HG03159 (cell line): Measurements from ENCODE around the gene KCNQ4.

Source experiments
- ATAC-seq: cut with Tn5 transposase; IDR thresholded peaks from one replicate; pipeline ENCODE4 v1.9.1; 2021; ENCODE audit warnings: mild to moderate bottlenecking, moderate library complexity; ENCODE audit not compliant: unreplicated experiment

KCNQ4 gene

DNA sequence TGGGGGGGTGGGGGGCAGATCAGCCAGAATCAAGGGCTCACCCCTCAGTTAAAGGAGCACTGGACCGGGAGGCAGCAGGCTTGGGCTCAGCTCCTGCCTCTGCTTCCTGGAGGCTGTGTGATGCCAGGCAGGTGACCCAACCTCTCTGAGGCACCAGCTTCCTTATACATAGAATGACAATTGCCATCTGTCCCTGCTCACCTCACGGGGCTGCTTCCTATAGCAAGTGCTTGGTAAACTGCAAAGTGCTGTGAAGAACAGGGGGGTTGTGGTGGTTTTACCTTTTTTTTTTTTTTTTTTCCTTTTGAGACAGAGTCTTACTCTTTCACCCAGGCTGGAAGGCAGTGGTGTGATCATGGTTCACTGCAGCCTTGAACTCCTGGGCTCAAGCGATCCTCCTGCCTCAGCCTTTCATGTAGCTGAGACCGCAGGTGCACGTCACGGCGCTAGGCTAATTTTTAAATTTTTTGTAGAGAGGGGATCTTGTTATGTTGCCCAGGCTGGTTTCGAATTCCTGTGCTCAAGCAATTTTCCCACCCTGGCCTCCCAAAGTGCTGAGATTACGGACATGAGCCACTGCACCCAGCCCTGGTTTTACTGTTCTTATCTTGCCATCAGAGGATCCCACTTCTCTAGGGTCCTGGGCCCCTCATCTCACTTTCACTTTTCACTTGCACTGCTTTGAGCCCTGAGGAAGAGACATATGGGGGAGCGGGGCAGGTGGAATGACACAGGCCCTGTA is 11.6 kb downstream of the KCNQ4 start:
- no peak for ATAC-seq

GRCh38 chr1:40795811-40796586 is 12.4 kb downstream of the KCNQ4 start:
- no peak for ATAC-seq

DNA sequence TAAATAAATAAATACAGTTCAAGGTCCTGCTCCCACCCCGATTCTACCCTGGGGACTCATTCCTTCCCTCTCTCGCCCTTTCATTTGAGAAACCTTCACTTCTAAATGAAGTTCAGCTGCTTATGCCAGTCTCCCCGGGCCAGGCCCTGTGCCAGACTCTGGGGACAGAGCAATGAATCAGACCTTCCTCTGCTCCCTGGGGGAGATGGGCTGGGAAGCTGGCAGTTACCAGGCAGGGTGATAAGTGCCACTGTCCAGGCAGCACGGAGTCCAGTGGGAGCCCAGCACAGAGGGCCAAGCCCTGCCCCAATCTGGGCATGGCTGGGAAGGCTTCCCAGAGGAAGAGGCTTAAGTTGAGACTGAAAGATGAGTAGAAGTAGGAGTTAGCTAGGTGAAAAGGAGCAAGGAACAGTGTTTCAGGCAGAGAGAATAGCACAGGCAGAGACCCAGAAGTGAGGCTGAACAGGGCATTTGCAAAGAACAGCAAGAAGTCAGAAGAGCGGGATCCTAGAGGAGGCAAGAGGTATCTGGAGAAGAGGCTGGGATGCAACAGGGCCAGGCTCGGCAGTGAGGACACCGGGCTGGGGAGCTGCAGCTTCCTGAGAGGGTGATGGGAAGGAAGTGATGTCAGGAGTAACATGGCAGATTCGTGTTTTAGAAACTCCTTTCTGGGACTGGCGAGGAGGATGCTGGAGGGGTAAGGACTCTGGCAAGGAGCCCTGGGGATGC is 13.5 kb downstream of the KCNQ4 start:
- no peak for ATAC-seq

DNA sequence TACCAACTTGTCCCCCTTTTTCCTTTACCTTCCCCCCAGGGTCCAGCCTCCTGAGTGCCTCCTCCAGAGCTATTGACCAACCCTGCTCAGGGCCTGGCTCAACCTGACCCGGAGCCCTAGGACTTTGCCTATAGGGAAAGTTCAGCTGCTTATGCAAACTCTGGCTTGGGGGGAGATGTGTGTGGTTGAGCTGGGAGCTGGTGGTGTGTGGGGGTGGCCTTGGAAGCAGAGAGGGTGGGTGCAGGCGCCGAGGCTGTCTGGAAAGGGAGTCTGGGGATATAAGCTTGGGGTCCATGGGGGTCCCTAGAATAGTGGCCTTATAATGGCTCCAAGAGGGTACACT is 14.1 kb downstream of the KCNQ4 start:
- ATAC-seq: no peak

- no peak for ATAC-seq
Observed at GRCh38 chr1:40798366-40799281, 15.0 kb downstream of the KCNQ4 start.

GRCh38 chr1:40799351-40799867 is 15.8 kb downstream of the KCNQ4 start:
- no peak for ATAC-seq

- ATAC-seq: no peak
Observed at GRCh38 chr1:40801742-40802077, 18.1 kb downstream of the KCNQ4 start.

DNA sequence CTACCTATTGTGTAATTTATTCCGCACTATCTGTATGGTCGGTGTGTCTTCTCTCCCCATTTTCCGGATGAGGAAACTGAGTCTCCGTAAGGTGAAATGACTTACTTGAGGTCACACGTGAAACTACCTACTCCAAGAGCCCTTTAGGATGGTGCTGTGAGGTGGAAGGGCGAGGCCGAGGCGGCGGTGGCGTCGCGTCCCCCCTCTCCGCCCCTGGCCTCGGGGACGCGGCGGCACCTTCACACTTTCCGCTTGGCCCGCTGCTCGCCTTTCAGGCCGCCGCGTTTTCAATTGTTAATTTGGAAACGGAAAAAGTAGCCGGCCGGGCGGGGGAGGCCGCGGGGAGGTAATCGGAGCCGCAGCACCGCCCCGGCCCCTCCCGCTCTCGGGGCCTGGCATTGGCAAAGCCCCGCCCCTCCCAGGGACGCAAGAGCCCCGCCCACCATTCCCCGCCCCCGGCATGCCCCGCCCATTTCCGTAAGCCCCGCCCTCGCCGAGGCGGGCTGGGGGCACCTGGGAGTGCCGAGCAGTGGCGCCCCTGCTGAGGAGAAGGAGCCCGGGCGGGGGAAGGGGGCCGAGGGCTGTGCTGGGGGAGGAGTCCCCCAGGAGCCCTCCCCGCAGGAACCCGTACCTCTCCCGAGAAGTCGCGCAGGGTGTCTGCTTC is 18.6 kb downstream of the KCNQ4 start:
- ATAC-seq: no peak

GRCh38 chr1:40802742-40803113 is 19.1 kb downstream of the KCNQ4 start:
- ATAC-seq: no peak

DNA sequence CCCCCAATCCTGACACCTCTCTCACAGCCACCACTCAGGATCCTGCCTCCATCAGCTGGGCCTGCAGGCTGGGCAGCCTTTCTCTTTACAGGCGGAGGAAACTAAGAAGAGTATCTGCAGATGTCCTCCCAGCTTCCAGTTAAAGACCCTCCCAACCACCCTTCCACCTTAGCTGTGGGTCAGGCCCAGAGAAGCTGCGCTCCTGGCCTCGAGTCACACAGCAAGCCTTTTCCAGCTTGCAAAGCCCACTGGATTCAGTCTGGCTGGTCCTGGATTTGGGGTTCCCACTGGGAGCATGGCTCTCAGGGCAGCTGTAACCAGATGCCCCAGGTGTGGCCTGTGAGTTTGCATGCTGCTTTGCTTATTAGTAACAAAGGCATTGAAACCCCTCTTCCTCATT is 19.9 kb downstream of the KCNQ4 start:
- ATAC-seq: no peak

DNA sequence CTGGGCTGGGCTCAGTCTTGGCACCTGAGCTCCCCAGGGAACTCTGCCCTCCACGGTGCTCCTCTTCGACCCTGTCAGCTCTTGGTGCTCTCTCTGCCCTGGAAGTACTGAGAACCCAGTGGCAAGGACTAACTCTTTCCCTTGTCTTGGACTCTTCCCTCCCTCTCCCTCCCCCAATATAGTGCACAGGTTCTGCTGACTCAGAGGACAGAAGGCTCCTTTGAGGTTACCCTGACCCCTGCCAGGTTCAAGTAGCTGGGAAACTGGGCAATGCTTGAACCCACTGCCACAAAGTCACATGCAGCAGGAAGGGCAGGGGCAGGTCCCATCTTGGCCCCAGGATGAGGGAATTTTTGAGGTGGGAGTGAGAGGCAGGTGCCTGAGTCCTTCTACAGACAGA is 20.3 kb downstream of the KCNQ4 start:
- ATAC-seq: no peak

DNA sequence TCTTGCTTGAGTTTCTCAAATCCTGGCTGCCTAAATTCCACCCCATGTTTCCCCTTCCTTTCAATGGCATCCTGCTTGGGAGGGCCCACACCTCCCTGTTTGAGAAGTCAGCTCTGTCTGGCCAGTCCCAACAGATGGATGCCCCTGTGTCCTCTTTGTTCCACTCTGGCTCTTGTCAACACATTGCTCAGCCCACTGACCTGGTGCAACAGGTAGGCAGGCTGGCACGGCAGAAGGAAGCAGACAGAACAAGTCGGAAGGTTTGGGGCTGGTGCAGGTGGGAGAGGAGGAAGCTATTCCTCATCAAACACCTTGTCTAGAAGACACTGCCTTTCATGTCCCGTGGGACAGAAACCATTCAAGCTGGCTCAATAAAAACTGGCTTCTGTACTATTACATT is 22.7 kb downstream of the KCNQ4 start:
- ATAC-seq: no peak

DNA sequence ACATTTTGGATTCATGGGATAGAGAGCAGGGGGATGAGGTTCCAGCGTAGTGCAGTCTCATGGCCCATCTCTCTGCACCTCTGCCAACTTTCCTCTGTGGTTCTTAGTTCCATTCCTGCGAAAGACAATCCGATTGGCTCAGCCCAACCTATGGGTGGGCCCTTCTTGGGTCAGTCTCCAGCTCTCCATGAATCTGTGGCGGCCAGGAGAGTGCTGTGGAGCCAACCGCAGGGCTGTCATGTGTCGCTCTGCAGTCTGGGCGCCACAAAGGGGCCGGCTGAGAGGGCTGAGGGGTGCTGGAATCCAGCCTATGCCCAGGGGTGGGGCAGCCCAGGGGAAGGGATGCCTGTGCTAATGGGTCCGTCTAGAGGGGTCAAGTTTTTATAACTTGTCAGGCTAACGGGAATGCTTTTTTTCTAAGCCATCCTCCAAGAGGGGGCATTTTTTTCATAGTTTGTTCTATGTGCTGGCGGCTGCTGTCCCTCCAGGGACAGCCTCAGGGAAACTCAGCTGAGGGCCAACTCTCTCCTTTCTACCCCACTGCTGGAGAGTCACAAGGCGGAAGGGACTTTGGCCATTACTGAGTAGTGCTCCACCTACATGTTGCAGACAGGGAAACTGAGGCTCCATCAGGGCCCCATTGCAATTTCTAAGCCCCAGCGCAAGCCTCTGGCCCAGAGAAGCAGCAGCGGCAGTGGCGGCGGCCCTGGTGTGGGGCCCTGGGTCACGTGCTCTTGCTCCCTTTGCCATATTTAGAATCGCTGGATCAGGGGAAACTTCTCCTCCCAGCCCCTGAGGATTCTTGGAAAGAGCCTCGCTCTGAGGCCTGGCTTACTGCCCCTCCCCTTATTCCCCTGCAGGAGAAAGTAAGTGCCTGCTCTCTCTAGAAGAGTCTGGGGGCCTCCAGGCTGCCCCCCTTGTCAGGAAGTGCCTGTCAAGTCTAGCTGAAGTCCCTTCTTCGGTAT is 23.4 kb downstream of the KCNQ4 start:
- ATAC-seq: no peak

DNA sequence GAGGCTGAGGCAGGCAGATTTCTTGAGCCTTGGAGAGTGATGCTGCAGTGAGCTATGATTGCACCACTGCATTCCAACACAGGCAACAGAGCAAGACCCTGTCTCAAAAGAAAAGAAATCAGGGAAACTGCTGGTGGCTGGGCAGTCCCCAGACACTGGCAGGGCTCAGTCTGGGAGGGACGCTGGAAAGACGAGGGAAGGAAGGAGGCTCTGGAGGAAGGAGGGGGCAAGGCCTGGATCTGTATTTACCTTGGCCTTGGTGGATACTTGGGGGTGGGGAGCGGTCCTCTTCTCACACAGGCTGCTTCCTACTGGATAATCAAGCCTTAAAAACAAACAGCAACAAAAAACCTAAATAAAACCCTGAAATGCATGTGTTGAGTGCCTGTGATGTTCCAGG is 24.4 kb downstream of the KCNQ4 start:
- ATAC-seq: no peak

DNA sequence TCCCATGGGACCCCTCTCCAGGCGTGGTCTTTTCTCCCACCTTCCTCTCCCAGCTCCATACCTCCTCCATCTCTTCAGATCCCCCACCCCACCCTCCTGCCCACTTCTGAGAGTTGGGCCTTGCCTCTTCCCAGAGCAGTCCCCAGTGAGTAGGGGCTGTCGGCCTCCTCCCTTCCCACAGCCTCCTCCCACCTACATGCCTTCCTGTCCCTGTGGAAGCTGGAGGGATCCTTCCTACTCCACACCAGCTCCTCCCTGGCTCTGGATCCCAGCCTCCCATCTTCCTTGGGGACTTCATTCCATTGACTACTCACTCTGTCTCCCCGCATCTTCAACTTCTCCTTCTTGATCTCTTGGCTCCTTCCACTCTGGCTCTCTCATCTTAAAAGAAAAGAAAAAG is 24.9 kb downstream of the KCNQ4 start:
- ATAC-seq: no peak

DNA sequence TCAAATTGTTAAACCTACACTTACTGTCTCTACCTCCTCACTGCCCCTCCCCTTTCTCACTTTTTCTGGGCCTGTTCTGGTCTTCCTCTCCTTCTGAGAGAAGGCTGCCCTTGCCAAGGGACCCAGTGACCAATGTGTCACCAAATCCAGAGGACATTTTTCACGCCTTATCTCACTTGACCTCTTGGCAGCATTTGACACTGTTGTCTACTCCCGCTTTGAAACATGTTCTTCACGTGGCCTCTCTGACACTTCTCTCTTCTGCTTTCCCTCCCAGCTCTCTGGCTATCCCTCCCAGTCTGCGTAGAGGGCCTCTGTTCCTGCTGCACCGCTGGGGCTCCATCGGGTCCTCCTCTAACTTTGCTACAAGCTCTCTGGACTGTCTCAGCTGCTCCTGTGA is 25.3 kb downstream of the KCNQ4 start:
- no peak for ATAC-seq

- no peak for ATAC-seq
Observed at GRCh38 chr1:40810927-40811326, 27.3 kb downstream of the KCNQ4 start.

GRCh38 chr1:40815420-40815819 is 31.8 kb downstream of the KCNQ4 start:
- ATAC-seq: no peak

GRCh38 chr1:40817791-40818263 is 34.2 kb downstream of the KCNQ4 start:
- no peak for ATAC-seq
